ENCODE data around the gene TRIM44.

- TF ChIP-seq EP300 (IDR thresholded peaks at IDR 0.05) (no peak), CTCF (IDR thresholded peaks at IDR 0.05) (no peak), POLR2A (IDR thresholded peaks at IDR 0.05; ENCODE audit: low read length) (no peak), POLR2AphosphoS2 (conservative IDR thresholded peaks at IDR 0.05; ENCODE audit: low read length) (no peak), RCOR1 (IDR thresholded peaks at IDR 0.05; ENCODE audit: low read depth, low read length) (no peak), TP53 (CRISPR knock-in tag; IDR thresholded peaks at IDR 0.05) (no peak), CEBPB (IDR thresholded peaks at IDR 0.05) (no peak), REST (IDR thresholded peaks at IDR 0.05) (no peak)
Observed at GRCh38 chr11:35663408-35663702, 780 bp downstream of the TRIM44 start.

Data from A549 (cell line).